Measurements from ENCODE around the gene CASP3.
"Not testable (repeated sequence)": the region's sequence is repeated elsewhere in the genome, so short reads cannot be mapped to it uniquely, and the experiment has no call there.

CASP3 gene

DNA sequence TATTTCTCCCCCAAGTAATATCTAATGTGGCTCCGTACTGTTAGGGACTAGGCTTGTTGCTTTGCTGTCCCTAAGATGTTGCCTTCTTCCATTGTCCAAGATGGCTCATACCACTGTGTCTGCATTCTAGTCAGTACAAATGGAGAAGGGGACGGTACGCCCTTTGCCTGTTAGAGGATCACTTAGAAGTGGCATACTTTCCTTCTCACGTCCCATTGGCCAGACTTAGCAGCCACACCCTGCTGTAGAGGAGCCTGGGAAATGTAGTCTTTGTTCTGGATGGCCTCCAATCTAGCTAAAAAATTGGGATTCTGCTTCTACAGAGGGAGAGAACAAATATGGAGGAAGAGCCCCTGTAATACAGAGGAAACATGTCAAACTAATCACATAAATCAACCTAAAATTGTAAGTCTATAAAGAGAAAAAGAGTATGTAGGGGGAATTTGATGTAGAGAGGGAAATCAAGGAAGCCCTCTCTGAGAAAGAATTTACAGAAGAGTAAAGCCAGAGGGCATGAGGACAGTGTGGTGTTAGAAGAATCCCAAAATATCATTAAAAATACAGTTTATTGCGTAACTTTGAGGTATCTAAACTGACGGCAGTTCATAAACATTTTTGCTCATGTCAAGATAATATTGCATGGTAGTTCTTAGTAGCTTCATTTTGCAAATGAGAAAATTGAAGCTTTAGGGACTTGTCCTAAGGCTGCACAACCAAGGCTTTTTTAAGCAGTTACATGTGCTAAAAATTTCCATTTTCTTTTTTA is 15.4 kb upstream of the CASP3 start:
- DNase-seq (ENCODE audit: extremely low read depth in 1 of 2, low read depth in 1 of 2) = no peak

DNA sequence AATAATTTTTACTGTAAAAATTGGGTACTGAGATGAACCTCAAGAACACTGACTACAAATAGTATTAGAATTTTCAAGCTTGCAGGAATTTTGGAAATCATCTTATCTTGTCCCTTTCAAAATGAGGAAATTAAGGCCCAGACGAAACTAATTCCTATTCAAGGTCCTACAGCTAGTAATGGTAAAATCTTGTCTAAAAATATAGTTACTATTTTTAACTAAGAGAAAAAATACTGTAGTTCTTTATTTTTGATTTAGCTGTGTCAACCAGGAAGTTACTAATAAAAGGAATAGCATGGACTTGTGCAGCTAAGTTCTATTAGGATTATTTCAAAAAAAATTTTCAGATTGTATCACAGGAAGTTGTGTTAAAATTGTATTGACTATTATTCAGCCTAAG is 13.0 kb upstream of the CASP3 start:
- no peak for DNase-seq (ENCODE audit: extremely low read depth in 1 of 2, low read depth in 1 of 2)

DNA sequence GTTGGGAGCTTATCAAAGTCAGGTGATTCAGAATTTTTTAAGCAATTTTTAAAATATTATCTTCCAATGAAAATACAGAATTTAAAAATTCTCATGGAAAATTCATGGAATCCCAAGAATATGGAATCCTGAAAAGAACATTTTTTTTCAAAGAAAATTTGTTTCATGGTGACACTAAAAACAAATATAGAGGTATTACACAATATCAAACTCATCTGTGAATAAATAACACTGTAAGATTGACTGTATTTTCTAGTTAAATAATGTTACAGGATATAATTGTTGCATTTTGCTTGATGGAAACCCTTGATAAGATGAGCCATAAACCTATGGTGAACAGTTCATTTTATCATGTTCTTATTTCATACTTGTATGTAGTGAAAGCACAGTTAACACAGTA is 11.7 kb upstream of the CASP3 start:
- no peak for DNase-seq (ENCODE audit: extremely low read depth in 1 of 2, low read depth in 1 of 2)

DNA sequence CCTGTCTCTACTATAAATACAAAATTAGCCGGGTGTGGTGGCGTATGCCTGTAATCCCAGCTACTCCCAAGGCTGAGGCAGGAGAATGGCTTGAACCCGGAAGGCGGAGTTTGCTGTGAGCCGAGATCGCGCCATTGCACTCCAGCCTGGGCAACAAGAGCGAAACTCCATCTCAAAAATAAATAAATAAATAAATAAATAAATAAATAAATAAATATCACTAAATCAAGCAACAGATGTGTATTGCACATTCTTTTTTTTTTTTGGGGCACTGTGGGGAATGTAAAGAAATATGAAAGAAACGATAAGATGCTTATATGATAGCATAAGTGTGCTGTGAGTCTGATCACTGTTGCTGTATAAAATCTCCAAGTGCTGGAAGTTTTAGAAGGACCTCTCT is 8.6 kb upstream of the CASP3 start:
- not testable (repeated sequence) for DNase-seq (ENCODE audit: extremely low read depth in 1 of 2, low read depth in 1 of 2)

DNA sequence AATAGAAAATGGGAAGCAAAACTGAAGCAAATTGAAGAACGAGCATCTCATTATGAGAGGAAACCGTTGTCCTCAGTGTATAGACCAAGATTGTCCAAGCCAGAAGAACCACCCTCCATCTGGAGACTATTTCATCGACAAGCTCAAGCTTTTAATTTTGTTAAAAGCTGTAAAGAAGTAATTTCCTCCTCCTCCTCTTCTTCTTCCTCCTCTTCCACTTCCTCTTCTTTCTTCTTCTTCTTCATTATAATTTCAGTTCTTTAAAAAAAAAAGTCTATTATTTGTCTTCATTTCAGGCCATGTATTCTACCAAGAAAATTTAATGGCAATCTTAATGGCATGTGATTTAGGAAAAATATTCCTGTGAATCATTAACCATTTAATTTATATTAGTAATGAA is 7.9 kb upstream of the CASP3 start:
- DNase-seq (ENCODE audit: extremely low read depth in 1 of 2, low read depth in 1 of 2) = no peak

DNA sequence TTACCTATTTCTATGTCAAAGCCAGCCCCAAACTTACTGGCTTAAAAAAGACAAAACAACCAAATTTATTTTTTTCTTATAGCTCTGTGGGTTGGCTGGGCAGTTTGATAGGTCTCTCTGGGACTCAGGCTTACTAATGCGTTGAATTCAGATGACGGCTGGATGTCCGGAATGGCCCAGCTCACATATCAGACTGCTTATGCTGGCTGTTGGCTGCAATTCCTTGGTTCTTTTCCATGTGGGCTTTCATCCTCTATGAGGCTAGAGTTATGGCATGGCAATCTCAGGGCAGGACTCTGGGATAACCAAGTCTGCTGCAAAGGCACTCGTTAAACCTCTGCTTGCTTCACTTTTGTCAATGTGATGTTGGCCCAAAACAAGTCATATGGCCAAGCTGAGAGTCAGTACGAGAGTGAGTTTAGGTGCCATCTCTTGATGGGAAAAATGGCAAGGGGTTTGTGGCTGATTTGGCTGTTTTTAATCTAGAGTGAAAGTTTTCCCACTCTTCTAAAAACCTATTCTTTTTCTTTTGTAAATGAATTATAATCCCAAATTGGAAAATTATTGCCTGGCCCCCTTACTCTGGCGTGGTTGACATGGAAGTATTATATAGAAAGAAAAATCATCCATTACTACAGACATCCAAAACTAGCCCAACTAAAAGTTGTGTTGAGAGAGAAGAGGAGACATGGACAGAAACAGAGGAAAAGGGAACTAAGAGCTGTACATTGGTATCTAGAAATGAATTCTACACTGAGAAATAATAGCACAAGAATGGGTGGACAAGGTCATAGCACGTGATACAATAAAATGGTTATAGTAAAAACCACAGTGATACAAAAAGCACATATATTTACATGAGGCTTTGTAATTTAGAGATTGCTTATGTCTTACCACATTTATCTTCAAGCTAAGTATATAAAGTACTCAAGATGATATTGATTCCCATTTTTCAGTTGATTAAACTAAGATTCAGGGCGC is 6.9 kb upstream of the CASP3 start:
- DNase-seq (ENCODE audit: extremely low read depth in 1 of 2, low read depth in 1 of 2) = no peak

DNA sequence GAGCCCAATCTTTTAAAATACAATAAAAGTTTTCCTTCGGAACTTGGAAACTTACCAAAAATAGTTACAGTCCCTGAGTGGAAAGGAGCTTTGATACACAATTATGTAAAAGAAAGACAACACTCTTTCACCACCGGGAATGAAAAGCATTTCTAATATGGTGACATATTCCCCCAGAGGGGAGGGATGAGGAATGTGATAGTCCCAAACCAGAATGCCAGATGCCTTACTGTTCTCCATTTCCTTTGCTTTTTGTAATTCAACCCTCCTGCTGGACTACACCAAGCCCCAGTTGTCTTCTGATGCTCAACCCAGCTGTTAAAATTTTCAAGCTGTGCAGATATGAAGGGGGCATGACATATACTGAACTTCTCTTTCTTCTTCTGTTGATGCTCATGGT is 4.4 kb upstream of the CASP3 start:
- no peak for DNase-seq (ENCODE audit: extremely low read depth in 1 of 2, low read depth in 1 of 2)

DNA sequence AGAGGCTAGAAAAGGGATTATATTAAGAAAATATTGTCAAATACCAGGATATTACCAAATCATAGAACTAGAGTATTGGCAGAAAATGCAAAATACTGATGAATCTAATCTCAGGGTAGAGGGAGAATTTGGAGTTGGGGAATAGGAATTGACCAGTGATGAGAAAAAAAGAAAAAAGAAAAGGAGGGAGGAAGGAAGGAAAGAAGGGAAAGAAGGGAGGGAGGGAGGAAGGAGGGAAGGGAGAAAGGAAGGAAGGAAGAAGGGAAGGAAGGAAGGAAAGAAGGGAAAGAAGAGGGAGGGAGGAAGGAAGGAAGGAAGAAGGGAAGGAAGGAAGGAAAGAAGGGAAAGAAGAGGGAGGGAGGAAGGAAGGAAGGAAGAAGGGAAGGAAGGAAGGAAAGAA is 3.4 kb upstream of the CASP3 start:
- DNase-seq (ENCODE audit: extremely low read depth in 1 of 2, low read depth in 1 of 2) = not testable (repeated sequence)

DNA sequence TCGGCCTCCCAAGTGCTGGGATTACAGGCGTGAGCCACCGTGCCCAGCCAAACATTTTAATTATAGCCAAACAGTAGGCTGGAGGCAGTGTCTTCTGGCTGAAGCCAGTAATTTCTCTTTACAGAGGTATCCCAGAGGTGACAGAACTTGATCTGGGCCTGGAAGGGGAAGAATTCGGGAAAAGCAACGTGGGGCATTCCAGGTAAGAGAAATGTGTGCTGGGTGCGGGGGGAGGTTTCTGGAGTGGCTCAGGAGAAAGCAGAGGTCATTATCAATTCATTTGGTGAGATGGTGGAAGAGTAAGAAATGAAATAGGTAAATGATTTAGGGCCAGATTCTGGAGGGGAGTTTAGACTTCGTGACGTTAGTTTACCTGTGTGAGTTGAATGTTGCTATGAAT is 2.7 kb upstream of the CASP3 start:
- DNase-seq (ENCODE audit: extremely low read depth in 1 of 2, low read depth in 1 of 2) = no peak

DNA sequence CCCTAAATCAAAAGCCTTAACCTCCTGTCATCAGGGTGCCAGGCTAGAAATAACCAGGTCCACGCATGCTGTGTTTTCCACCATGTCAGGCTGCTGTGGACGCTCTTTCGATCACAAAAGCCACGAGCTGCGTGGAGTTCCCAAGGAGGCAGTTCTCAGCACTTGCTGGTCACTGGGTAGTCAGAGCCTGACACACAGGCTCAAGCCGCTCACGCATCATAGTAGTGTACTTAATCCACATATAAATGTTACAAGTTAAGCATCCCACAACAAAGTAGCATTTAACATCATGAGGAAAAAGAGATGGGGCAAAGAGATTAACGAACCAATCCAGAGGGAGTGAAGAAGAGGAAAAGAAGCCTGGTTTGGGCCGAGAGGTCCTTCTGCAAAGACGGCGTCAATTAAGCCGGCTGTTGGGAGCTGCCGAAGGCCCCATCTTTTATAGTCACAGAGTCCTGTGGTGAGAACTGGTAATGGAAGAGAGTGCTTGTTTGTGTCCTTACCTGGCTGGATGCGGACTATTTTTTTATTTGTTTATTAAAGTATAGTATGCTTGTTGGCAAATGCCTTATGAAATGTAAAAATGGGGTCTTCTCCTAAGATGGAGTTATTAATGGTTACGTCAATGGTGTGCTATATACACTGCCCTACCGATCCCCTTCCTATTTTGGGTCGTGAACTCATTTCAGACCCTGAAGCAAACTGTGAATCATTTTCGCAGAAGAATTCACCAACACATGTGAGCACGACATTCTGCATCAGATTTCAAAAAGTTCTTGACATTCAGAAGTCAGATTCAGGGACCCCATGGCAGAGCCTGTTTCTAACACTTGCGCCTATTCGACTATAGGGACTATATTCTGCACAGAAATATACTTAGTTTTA is 966 bp upstream of the CASP3 start:
- peak in 1 of 2 donors; percentile 10 for DNase-seq (ENCODE audit: extremely low read depth in 1 of 2, low read depth in 1 of 2)

DNA sequence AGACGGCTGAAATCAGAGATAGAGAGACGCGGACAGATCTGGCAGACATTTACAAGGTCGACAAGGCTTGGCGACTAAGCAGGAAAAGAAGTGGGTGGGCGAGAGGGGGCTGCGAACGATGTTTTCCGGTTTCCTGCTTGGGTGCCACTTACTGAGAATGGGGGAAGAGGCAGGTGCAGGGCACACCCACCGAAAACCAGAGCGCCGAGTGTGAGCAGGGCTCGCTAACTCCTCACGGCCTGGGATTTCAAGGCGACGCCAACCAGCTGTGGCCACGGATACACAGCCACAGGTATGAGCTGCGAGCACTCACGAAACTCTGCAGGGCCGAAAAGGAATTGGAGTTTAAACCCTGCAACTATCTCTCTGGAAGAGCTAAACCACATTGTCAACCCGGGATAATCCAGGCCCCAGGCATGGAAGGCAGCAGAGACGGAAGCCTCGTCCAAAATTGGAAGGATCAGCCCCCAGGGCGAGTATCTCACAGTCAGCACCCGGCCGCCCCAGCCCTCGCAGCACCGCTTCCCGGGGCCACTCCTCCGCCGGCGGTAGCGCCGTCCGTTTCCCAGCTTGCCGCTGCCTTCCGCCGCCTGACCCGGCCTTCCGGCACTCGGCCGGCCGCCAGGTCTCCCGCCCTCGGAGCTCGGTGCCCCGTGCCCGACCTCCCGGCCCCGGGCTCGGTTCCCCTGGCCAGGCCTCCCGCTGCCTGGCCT is 778 bp downstream of the CASP3 start:
- peak in 1 of 2 donors; percentile 43 for DNase-seq (ENCODE audit: extremely low read depth in 1 of 2, low read depth in 1 of 2)

DNA sequence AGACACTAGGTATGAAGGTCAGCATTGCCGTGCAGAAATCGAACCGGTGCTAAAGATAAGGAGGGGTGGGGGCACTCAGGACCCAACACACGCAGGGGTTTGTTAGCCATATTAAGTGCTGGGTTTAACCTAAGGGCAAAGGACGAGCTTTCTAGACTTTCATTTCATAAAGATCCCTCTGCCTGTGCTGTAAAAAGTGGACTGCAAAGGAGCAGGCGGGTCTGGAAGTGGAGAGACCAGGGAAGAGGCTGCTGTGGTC is 1.3 kb downstream of the CASP3 start:
- no peak for DNase-seq (ENCODE audit: extremely low read depth in 1 of 2, low read depth in 1 of 2)

DNA sequence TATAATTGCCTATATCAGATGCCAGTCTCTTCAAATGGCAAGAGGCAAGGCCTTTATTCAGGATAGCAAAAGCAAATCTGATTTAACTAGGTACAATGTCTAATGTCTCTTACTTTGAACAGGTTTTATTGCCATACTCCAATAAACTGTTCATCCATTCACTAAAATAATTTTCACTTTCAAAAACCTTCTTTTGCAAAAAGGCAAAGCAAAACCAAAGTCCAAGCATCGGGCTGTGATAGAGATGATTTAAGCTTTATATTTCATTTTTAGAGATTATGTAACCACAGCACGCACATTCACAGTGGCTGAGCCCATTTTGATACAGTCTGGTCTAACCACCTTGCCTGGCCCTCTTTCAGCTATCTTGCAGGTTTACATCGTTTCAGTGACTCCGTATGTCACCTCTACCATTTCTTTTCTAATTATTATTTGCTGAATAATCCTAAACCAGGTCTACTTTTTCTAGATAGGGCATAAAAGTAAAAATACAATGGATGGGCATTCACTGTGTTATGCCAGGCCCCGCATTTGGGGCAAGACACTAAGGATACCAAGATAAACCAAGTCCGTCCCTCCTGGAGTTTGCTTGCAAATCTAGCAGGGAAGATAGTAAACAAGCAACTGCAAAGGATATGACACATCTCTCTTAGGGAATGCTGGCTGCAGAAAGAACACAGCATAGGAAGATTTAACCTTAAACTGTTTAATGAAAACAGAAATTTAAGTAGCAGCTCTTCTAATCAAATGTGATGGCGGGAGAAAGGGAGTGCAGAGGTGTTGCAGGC is 1.8 kb downstream of the CASP3 start:
- no peak for DNase-seq (ENCODE audit: extremely low read depth in 1 of 2, low read depth in 1 of 2)

DNA sequence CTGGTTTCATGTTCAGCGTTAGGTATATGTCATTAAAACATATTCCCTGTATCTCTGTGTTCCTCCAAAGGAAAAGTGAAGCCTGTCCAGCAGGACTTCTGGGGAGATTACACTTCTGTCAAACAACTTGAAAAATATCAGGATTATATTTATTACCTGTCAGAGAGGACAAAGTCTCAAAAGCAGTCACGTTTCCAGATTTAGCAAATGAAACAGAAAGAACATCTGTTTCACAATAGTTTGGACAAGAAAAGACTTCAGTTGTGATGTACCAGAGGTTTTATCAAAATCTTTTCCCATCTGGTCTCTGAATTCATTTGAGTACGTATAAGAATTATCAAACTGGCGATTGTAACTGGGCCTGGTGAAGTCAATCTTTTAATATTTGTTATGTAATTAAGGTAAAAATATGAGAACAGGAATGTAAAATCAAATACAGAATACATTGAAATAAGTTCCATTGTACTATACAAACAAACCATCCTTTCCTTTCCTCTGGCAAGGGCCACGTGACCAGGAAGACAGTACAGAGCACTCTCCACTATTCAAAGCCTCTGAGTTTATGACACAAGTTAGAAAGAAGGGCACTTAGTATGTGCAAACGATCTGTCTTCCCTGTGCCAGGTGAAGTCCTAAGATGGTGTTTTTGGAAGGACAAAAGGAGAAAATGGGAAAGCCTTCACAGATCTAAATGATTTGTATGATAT is 3.2 kb downstream of the CASP3 start:
- DNase-seq (ENCODE audit: extremely low read depth in 1 of 2, low read depth in 1 of 2) = no peak

DNA sequence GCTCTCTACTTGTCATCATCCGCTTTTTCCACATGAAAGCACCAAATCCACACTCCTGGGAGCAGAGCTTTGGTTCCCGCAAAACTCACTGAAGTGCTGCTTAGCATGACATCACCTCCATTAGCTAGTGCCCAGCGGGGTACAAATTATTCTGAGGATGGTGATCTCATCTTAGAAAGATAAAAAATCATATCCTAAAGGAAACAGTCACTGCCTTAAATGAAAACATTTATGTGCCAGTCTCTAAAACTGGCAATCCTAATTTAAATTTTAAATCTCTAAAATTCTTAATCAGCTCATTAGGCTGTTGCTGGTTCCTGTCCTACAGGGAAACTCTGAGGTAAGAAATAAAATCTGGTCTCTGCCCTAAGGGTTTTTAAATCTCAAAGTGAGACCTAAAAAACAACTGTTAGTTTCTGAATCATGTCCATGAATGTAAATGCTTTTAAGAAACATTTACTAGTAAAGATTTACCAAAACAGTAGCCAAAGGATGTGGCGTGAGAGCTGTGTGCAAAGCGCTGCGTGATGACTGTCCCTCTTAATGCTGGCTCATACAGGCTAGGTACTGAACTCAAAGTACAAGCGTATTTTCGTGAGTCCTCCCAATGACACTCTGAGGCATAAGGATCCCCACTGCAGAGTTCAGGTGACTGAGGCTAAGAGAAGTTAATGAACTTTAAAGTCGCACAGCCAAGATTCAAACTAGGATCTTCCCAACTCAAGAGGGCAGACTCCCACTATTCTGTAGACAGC is 4.5 kb downstream of the CASP3 start:
- no peak for DNase-seq (ENCODE audit: extremely low read depth in 1 of 2, low read depth in 1 of 2)

DNA sequence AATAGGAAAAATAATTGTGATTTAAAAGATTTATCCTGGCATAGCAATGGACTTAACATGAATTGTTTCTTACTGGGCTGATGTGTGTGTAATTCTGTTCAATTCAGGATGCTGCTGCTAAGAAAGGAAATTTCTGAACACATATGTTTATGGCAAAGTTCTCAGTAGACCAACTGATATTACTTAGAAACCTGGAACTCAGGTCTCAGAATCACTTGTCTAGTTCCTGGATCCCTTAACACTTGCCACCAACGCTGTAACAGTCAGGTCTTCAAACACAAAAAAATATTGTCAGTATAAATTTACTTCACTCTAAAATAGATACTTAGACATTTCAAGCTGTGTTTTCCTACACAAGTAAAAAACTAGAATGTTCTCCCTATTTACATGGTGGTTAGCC is 5.5 kb downstream of the CASP3 start:
- DNase-seq (ENCODE audit: extremely low read depth in 1 of 2, low read depth in 1 of 2) = no peak

DNA sequence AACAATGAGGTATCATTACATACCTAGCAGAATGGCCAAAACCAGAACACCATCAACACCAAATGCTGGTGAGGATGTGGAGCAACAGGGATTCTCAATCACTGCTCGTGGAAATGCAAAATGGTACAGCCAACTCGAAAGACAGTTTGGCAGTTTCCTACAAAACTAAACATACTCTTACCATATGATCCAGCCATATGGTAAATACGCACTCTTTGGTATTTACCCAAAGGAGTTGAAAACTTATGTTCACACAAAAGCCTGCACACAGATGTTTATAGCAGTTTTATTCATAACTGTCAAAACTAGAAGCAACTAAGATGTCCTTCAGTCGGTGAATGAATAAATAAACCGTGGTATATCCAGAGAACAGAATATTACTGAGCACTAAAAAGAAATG is 7.8 kb downstream of the CASP3 start:
- no peak for DNase-seq (ENCODE audit: extremely low read depth in 1 of 2, low read depth in 1 of 2)

DNA sequence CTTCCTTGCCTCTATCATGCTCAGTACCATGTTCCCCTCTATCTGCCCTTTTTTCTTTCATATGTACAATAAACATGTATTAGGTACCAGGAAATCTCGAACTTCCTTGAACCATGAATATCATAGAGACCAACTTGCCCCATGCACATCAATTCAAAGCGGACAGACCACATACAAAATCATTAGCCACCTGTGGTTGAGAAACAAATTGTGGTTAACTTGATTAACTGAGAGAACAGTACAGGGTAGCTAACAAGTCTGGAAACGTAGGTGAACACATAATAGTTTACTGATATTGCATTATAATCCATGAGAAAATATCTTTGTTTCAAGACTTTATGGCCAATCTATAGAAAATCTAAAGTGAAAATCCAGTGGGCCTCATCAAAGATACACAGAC is 8.2 kb downstream of the CASP3 start:
- no peak for DNase-seq (ENCODE audit: extremely low read depth in 1 of 2, low read depth in 1 of 2)

DNA sequence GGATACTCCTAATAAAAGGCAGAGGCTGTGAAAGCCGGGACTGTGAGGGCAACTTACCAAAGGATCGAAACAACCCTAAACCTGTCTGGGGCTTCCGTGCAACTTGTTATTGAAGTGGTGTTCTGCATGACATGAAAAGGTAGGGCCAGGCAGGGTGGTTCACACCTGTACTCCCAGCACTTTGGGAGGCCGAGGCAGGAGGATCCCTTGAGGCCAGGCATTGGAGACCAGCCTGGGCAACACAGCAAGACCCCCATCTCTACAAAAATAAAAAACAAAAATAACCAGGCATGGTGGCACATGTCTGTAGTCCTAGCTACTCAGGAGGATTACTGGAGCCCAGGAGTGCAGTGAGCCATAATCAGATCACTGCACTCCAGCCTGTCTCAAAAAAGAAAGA is 12.3 kb downstream of the CASP3 start:
- no peak for DNase-seq (ENCODE audit: extremely low read depth in 1 of 2, low read depth in 1 of 2)
